ENCODE results near the gene BMAL1. TPM values are rescaled to one million over a fixed set of nuclear protein-coding genes. Genes with fewer than 3 reads are reported as not detected.

Gene BMAL1
- total RNA-seq, 1 experiment from 2014 or later, result 10.9 TPM

- Histone ChIP-seq H4K20me1 (ENCODE audit: low read length) (no peaks in the 10 kb centered on the region), H3K4me1 (ENCODE audit: insufficient read depth, low read length) (no peaks in the 10 kb centered on the region), H3K27ac (ENCODE audit: low read length) (no peak overlapping the region), H2AFZ (ENCODE audit: low read length) (no peak overlapping the region), H3K79me2 (ENCODE audit: low read length) (no peaks in the 10 kb centered on the region), H3K36me3 (ENCODE audit: low read depth, low read length) (peaks cover 15% of the 10 kb centered on the region), H3K27me3 (ENCODE audit: low read length) (no peaks in the 10 kb centered on the region), H3K9me3 (ENCODE audit: low read length) (no peaks in the 10 kb centered on the region), H3K4me3 (ENCODE audit: low read length) (no peak overlapping the region), H3K4me2 (ENCODE audit: low read length) (no peak overlapping the region), H3F3A (ENCODE audit: low read length, unreplicated experiment) (no peaks in the 10 kb centered on the region), H3K9ac (ENCODE audit: low read length) (no peak overlapping the region), H3K9me2 (replicated peaks; ENCODE audit: low read length) (no peaks in the 10 kb centered on the region)
- DNase-seq (peak; percentile 4), ATAC-seq (no peak)
- BruUV-seq (replicated peaks), result no TSS peak
- intact Hi-C loops (cut with micrococcal nuclease), result no loop called here
- POLR2A ChIA-PET (ENCODE audit: unreplicated experiment), result no interaction called here
- TF ChIP-seq EZH2phosphoT487 (IDR thresholded peaks at IDR 0.05; ENCODE audit: borderline replicate concordance, low read length), result no peak
- CTCF ChIA-PET, result no interaction called here
These were observed 137.6 kb downstream of the BMAL1 start for GRCh38 chr11:13415201-13415600.

- no peaks in the 10 kb centered on the region for H3K9me3 ChIP-seq (ENCODE audit: low read length)
- peaks cover 4% of the 10 kb centered on the region for H3F3A ChIP-seq (ENCODE audit: low read length, unreplicated experiment)
- TF ChIP-seq CTCF (conservative IDR thresholded peaks at IDR 0.05; ENCODE audit: low read depth, low read length) (no peak), EZH2 (IDR thresholded peaks at IDR 0.05; ENCODE audit: low read length, unreplicated experiment) (no peak), EZH2phosphoT487 (IDR thresholded peaks at IDR 0.05; ENCODE audit: borderline replicate concordance, low read length) (no peak)
- H3K4me3 ChIP-seq (ENCODE audit: low read length), result no peak overlapping the region
- H4K20me1 ChIP-seq (ENCODE audit: low read length), result no peaks in the 10 kb centered on the region
- peaks cover 20% of the 10 kb centered on the region for H3K4me1 ChIP-seq (ENCODE audit: insufficient read depth, low read length)
- H3K4me2 ChIP-seq (ENCODE audit: low read length), result no peak overlapping the region
- no peaks in the 10 kb centered on the region for H3K9me2 ChIP-seq (replicated peaks; ENCODE audit: low read length)
- H3K27ac ChIP-seq (ENCODE audit: low read length), result no peak overlapping the region
- no TSS peak for BruUV-seq (replicated peaks)
- intact Hi-C loops (cut with micrococcal nuclease), result no loop called here
- H3K79me2 ChIP-seq (ENCODE audit: low read length), result peaks cover 26% of the 10 kb centered on the region; the same call in 1 of the 2 replicates
- no peak overlapping the region for H3K9ac ChIP-seq (ENCODE audit: low read length)
- H2AFZ ChIP-seq (ENCODE audit: low read length), result no peak overlapping the region
- peaks cover under 1% of the 10 kb centered on the region; the same call in 1 of the 2 replicates for H3K36me3 ChIP-seq (ENCODE audit: low read depth, low read length)
- CTCF ChIA-PET, result no interaction called here
- POLR2A ChIA-PET (ENCODE audit: unreplicated experiment), result no interaction called here
- no peaks in the 10 kb centered on the region for H3K27me3 ChIP-seq (ENCODE audit: low read length)
- DNase-seq, result no peak
- ATAC-seq, result no peak
These were observed 144.0 kb downstream of the BMAL1 start for GRCh38 chr11:13421561-13421960.

GRCh38 chr11:13423372-13423771, 145.8 kb downstream of the BMAL1 start:
- DNase-seq, result peak; percentile 62
- ChIA-PET CTCF (interaction anchor here (0.6 kb wide), 1 partner anchor 105 kb away, joined by 3 read pairs; no protein-coding TSS in a partner anchor), POLR2A (ENCODE audit: unreplicated experiment) (no interaction called here)
- no TSS peak for BruUV-seq (replicated peaks)
- intact Hi-C loops (cut with micrococcal nuclease), result no loop called here
- no peaks in the 10 kb centered on the region for H3K9me2 ChIP-seq (replicated peaks; ENCODE audit: low read length)
- H3K4me2 ChIP-seq (ENCODE audit: low read length), result peak overlapping the region; percentile 63
- peak overlapping the region; percentile 12; the same call in 1 of the 2 replicates for H3K4me3 ChIP-seq (ENCODE audit: low read length)
- H4K20me1 ChIP-seq (ENCODE audit: low read length), result no peaks in the 10 kb centered on the region
- ATAC-seq, result peak; percentile 79
- TF ChIP-seq CTCF (conservative IDR thresholded peaks at IDR 0.05; ENCODE audit: low read depth, low read length), result no peak
- no peak for TF ChIP-seq EZH2phosphoT487 (IDR thresholded peaks at IDR 0.05; ENCODE audit: borderline replicate concordance, low read length)
- TF ChIP-seq EZH2 (IDR thresholded peaks at IDR 0.05; ENCODE audit: low read length, unreplicated experiment), result no peak
- H3F3A ChIP-seq (ENCODE audit: low read length, unreplicated experiment), result peaks cover 4% of the 10 kb centered on the region
- H3K9me3 ChIP-seq (ENCODE audit: low read length), result no peaks in the 10 kb centered on the region
- H3K36me3 ChIP-seq (ENCODE audit: low read depth, low read length), result peaks cover 3% of the 10 kb centered on the region
- H3K9ac ChIP-seq (ENCODE audit: low read length), result no peak overlapping the region
- no peaks in the 10 kb centered on the region for H3K27me3 ChIP-seq (ENCODE audit: low read length)
- peaks cover 20% of the 10 kb centered on the region for H3K4me1 ChIP-seq (ENCODE audit: insufficient read depth, low read length)
- peak overlapping the region; percentile 53 for H3K27ac ChIP-seq (ENCODE audit: low read length)
- no peak overlapping the region for H2AFZ ChIP-seq (ENCODE audit: low read length)
- peaks cover 36% of the 10 kb centered on the region for H3K79me2 ChIP-seq (ENCODE audit: low read length)
